Endodermal cell (in vitro differentiated cells): Measurements from ENCODE around the gene TLE3. TPM values are rescaled to one million over a fixed set of nuclear protein-coding genes. Genes with fewer than 3 reads are reported as not detected.

Source experiments
- DNase-seq: peaks from one replicate; pipeline ENCODE4 v3.0.0-alpha.2; 2017
- H3K27ac ChIP-seq: 2 replicates; pipeline ENCODE4 v1.5.1; 2013; ENCODE audit warnings: mild to moderate bottlenecking, low read depth, low read length, moderate library complexity
- H3K27me3 ChIP-seq: 2 replicates; pipeline ENCODE4 v1.6.1; 2013; ENCODE audit warnings: mild to moderate bottlenecking, low read length, moderate library complexity; ENCODE audit not compliant: insufficient read depth, control insufficient read depth, poor library complexity, severe bottlenecking
- H3K36me3 ChIP-seq: 2 replicates; pipeline ENCODE4 v1.7.0; 2013; ENCODE audit warnings: mild to moderate bottlenecking, low read length, moderate library complexity; ENCODE audit not compliant: control insufficient read depth, insufficient read depth
- H3K4me1 ChIP-seq: one replicate; pipeline ENCODE4 v1.7.0; 2013; ENCODE audit warnings: low read length; ENCODE audit not compliant: control insufficient read depth, insufficient read depth
- H3K4me3 ChIP-seq: 2 replicates; pipeline ENCODE4 v1.5.1; 2013; ENCODE audit warnings: mild to moderate bottlenecking, low read length, moderate library complexity
- H3K9ac ChIP-seq: 2 replicates; pipeline ENCODE4 v1.6.1; 2013; ENCODE audit warnings: mild to moderate bottlenecking, low read length, moderate library complexity; ENCODE audit not compliant: poor library complexity, severe bottlenecking; ENCODE audit errors: extremely low read depth
- H3K9me3 ChIP-seq: 2 replicates; pipeline ENCODE4 v1.6.1; 2013; ENCODE audit warnings: mild to moderate bottlenecking, low read length, moderate library complexity; ENCODE audit not compliant: control insufficient read depth
- H3K27ac Mint-ChIP-seq: 2 replicates; pipeline ENCODE4 v1.8.0; 2020; ENCODE audit warnings: mixed read lengths
- H3K27me3 Mint-ChIP-seq: 2 replicates; pipeline ENCODE4 v1.8.0; 2021; ENCODE audit warnings: mild to moderate bottlenecking, mixed read lengths; ENCODE audit not compliant: insufficient read depth
- H3K36me3 Mint-ChIP-seq: 2 replicates; pipeline ENCODE4 v1.8.0; 2020; ENCODE audit warnings: low read depth, mixed read lengths
- H3K4me1 Mint-ChIP-seq: 2 replicates; pipeline ENCODE4 v1.8.0; 2020; ENCODE audit warnings: mixed read lengths
- H3K4me3 Mint-ChIP-seq: 2 replicates; pipeline ENCODE4 v1.8.0; 2020; ENCODE audit warnings: mild to moderate bottlenecking, moderate library complexity, mixed read lengths
- H3K9me3 Mint-ChIP-seq: 2 replicates; pipeline ENCODE4 v1.8.0; 2020; ENCODE audit warnings: mild to moderate bottlenecking, mixed read lengths
- WGBS, 2 experiments: methylation state at CpG; one replicate each; pipeline versions ENCODE4 v1.1.5 to v1.1.7; 2013; ENCODE audit warnings: missing lambda C conversion rate in 2 of 2, mixed read lengths in 1 of 2; ENCODE audit not compliant: insufficient coverage in 1 of 2, insufficient read length in 1 of 2; 5-methylcytosine and 5-hydroxymethylcytosine counted together
- total RNA-seq, 2 donors: library from RNA; stranded (reverse); fragmentation: NEBNext Ultra II Directional in 1 of 2; extraction: Animal tissue kit (Norgen Biotek cat#: 25700) in 1 of 2; gene quantifications; 2 replicates in 1 of 2; 3 replicates in 1 of 2; pipeline ENCODE4 v1.2.1, GENCODE V29; 2021
- TF ChIP-seq, protein P1 (sequence below): fragments of 200-600 bp; sonication (generic); conservative IDR thresholded peaks from 2 replicates; pipeline ENCODE4 v1.5.0; 2021; ENCODE audit warnings: antibody characterized with exemption, mild to moderate bottlenecking

Gene TLE3
- total RNA-seq, 2 donors from 2014 or later, result 66.5 to 81.1 TPM

DNA sequence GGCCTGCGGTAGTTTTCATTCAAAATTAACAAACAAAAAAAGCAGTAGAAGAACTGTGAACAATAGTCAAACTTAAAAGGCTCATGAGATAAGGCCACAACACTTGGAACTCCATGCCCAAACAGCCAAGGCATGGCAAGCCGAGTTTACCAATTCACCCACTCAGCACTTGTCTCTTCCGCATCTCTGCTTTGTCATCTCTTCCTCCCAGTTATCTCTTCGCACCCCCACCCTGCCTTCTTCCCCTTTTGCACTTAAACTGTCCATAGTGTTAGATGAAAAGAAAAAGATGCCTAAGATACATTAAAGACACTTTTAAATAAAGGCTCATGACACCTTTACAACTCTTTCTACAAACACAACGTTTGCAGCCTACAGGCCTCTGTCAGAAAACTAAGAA, 11.1 kb downstream of the TLE3 start:
- Mint-ChIP-seq H3K9me3 (no peaks in the 10 kb centered on the region), H3K4me3 (no peak overlapping the region), H3K36me3 (peaks cover 49% of the 10 kb centered on the region), H3K27ac (no peak overlapping the region), H3K27me3 (no peaks in the 10 kb centered on the region), H3K4me1 (peaks cover 84% of the 10 kb centered on the region)
- no peak overlapping the region for H3K27ac ChIP-seq
- no peaks in the 10 kb centered on the region for H3K27me3 ChIP-seq
- peaks cover 46% of the 10 kb centered on the region for H3K4me1 ChIP-seq
- no peaks in the 10 kb centered on the region for H3K9me3 ChIP-seq
- no peak overlapping the region for H3K4me3 ChIP-seq
- DNase-seq, result no peak
- TF ChIP-seq, protein P1, sequence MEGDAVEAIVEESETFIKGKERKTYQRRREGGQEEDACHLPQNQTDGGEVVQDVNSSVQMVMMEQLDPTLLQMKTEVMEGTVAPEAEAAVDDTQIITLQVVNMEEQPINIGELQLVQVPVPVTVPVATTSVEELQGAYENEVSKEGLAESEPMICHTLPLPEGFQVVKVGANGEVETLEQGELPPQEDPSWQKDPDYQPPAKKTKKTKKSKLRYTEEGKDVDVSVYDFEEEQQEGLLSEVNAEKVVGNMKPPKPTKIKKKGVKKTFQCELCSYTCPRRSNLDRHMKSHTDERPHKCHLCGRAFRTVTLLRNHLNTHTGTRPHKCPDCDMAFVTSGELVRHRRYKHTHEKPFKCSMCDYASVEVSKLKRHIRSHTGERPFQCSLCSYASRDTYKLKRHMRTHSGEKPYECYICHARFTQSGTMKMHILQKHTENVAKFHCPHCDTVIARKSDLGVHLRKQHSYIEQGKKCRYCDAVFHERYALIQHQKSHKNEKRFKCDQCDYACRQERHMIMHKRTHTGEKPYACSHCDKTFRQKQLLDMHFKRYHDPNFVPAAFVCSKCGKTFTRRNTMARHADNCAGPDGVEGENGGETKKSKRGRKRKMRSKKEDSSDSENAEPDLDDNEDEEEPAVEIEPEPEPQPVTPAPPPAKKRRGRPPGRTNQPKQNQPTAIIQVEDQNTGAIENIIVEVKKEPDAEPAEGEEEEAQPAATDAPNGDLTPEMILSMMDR, result no peak
- H3K9ac ChIP-seq, result no peak overlapping the region
- WGBS, 2 experiments, result 86 to 89% methylated on average over 1 to 5 of the region's 5 CpGs
- peaks cover 84% of the 10 kb centered on the region for H3K36me3 ChIP-seq

DNA sequence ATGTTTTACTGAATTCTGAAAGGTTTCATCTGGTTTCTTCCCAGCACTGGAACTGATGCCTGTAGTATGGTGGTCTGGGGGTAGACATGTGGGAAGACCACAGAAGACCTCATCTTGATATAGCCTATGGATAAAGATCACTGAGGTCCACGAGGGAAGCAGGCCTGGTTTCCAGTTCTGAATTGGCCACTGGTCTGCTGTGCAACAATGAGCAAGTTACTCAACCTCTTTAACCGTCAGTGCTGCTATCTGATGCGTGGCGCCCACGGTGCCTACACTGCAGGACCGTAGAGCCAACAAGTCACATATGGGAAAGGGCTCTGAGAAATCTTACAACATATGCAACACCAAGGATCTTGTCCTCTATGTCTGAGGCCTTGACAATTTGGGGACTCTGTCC, 13.3 kb downstream of the TLE3 start:
- 89 to 96% methylated on average over 6 of the region's 6 CpGs for WGBS, 2 experiments
- H3K9me3 Mint-ChIP-seq, result no peaks in the 10 kb centered on the region
- DNase-seq, result no peak
- peaks cover 82% of the 10 kb centered on the region for H3K4me1 Mint-ChIP-seq
- Histone ChIP-seq H3K27me3 (no peaks in the 10 kb centered on the region), H3K27ac (no peak overlapping the region), H3K9me3 (no peaks in the 10 kb centered on the region), H3K36me3 (peaks cover 87% of the 10 kb centered on the region), H3K4me1 (peaks cover 34% of the 10 kb centered on the region), H3K4me3 (no peak overlapping the region), H3K9ac (no peak overlapping the region)
- peak overlapping the region; percentile 64 for H3K27ac Mint-ChIP-seq
- peaks cover 61% of the 10 kb centered on the region for H3K36me3 Mint-ChIP-seq
- TF ChIP-seq, protein P1, result no peak
- no peak overlapping the region for H3K4me3 Mint-ChIP-seq
- H3K27me3 Mint-ChIP-seq, result no peaks in the 10 kb centered on the region

DNA sequence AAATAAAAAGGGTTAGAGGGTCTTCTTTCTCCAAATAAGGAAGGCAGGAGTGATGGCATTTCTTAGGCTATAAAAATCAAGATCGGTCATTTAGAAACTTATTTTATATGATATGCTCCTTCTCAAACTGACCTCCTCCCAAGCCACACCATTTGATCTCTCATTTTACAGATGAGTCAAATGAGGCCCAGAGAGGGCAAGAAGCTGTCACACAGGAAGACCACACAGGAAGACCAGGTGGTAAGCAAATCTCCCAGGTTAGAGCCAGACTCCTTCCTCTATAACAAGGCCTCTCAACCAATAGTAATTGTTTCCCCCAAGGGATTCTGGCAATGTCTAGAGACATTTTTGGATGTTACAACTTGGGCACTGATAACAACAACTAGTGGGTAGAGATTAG, 13.8 kb downstream of the TLE3 start:
- Histone ChIP-seq H3K27me3 (no peaks in the 10 kb centered on the region), H3K9ac (no peak overlapping the region), H3K9me3 (no peaks in the 10 kb centered on the region), H3K4me3 (no peak overlapping the region), H3K4me1 (peaks cover 29% of the 10 kb centered on the region), H3K36me3 (peaks cover 87% of the 10 kb centered on the region), H3K27ac (no peak overlapping the region)
- Mint-ChIP-seq H3K36me3 (peaks cover 63% of the 10 kb centered on the region), H3K9me3 (no peaks in the 10 kb centered on the region), H3K4me3 (peak overlapping the region; percentile 31), H3K27me3 (no peaks in the 10 kb centered on the region), H3K4me1 (peaks cover 80% of the 10 kb centered on the region), H3K27ac (no peak overlapping the region)
- WGBS, 2 experiments, result 100% methylated on average over 1 of the region's 1 CpG; no CpG with 5 or more reads in 1 of the 2 experiments
- DNase-seq, result no peak
- TF ChIP-seq, protein P1, result no peak
